OCI-LY3 (cell line): Measurements from ENCODE around the gene VPS35.

Experiments used
- CTCF ChIP-seq: fragments of 200-600, 300-600 bp; sonication (generic); IDR thresholded peaks from 2 replicates; pipeline ENCODE4 v1.5.1; 2014; ENCODE audit warnings: antibody characterized with exemption, low read length, low read depth
- EZH2phosphoT487 ChIP-seq: fragments of 200-600 bp; shearing (Covaris generic); IDR thresholded peaks from 2 replicates; pipeline ENCODE4 v1.6.1; 2018; ENCODE audit warnings: antibody characterized with exemption, mixed run types, low read depth

- no peak for TF ChIP-seq CTCF
- TF ChIP-seq EZH2phosphoT487, result no peak
Observed at GRCh38 chr16:46606231-46606630, 82.7 kb downstream of the VPS35 start.
